ENCODE results near the gene ROR2. TPM values are rescaled to one million over a fixed set of nuclear protein-coding genes. Genes with fewer than 3 reads are reported as not detected.

The ROR2 gene
- total RNA-seq, 1 experiment from 2014 or later = 2.7 TPM

DNA sequence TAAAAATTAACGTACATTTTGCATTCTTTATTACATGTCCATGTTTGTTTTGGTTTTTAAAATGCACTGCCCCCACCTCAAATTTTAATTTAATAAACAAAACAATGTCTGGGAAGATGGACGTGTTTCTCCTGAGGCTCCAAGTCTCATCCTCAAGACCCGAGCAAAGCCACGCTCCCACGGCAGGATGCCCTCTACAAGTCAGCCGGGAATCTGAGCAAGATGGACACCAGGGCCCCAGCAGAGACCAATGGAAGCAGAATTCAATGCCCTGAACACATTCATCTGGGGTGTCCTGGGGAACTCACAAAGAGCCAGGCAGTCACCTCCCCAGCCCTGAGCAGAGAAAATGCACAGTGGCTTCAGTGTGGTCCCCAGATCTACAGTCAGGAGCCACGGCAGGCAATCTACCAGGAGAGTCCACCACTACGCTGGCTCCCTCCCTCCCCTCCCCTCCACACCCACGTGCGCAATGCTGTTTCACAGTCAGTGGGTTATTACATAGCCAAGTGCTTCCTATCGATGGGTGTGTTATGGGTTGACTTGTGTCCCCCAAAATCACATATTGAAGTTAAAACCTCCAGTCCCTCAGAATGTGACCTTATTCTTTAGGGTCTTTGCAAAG lies 129.8 kb downstream of the ROR2 start:
- Mint-ChIP-seq H3K27me3 (ENCODE audit: low read depth) (no peaks in the 10 kb centered on the region), H3K36me3 (ENCODE audit: insufficient read depth in 1 of 3, low read depth in 3 of 3) (peaks cover 0 to 7% (median 0%) of the 10 kb centered on the region in 3 experiments; a peak in 2 of 7 replicates), H3K4me3 (no peak overlapping the region), H3K4me1 (peaks cover 7 to 14% of the 10 kb centered on the region in 2 experiments), H3K27ac (no peak overlapping the region), H3K9me3 (peaks cover 7 to 8% of the 10 kb centered on the region in 2 experiments; a peak in 4 of 5 replicates)
- H4K5ac ChIP-seq (ENCODE audit: insufficient read length, low read depth, low read length) = no peak overlapping the region
- TF ChIP-seq CTCF (conservative IDR thresholded peaks at IDR 0.05) = no peak
- H3K79me2 ChIP-seq (ENCODE audit: insufficient read depth, low read length) = no peaks in the 10 kb centered on the region
- no peak overlapping the region for H2AK5ac ChIP-seq (ENCODE audit: insufficient read length, low read length)
- no peak overlapping the region for H2BK20ac ChIP-seq (ENCODE audit: low read depth, low read length, poor library complexity, severe bottlenecking)
- no peak overlapping the region for H2BK5ac ChIP-seq (ENCODE audit: insufficient read length, low read length)
- H2BK120ac ChIP-seq (ENCODE audit: low read depth, low read length, poor library complexity, severe bottlenecking) = no peak overlapping the region
- no peaks in the 10 kb centered on the region for H3K23me2 ChIP-seq (ENCODE audit: insufficient read length, low read depth, low read length, poor library complexity, severe bottlenecking)
- H3K9me3 ChIP-seq (ENCODE audit: control insufficient read depth, low read depth, low read length) = no peaks in the 10 kb centered on the region
- no peak overlapping the region for H4K8ac ChIP-seq (replicated peaks; ENCODE audit: insufficient read length, low read depth, low read length)
- H3K4ac ChIP-seq (ENCODE audit: low read depth, low read length) = no peak overlapping the region
- no peaks in the 10 kb centered on the region for H3K27me3 ChIP-seq (ENCODE audit: insufficient read depth, low read length)
- no peak overlapping the region for H3K27ac ChIP-seq (ENCODE audit: insufficient read length, low read depth, low read length)
- H3K23ac ChIP-seq (ENCODE audit: insufficient read length, low read depth, low read length) = no peak overlapping the region
- no peak overlapping the region for H3K14ac ChIP-seq (ENCODE audit: insufficient read depth, low read length)
- H3K4me2 ChIP-seq (ENCODE audit: insufficient read depth, insufficient read length, low read length) = no peak overlapping the region
- H4K20me1 ChIP-seq (ENCODE audit: control insufficient read depth, insufficient read depth, insufficient read length) = no peaks in the 10 kb centered on the region
- no peak overlapping the region for H3T11ph ChIP-seq (ENCODE audit: low read length)
- peaks cover 4% of the 10 kb centered on the region; the same call in 1 of the 2 replicates for H3K4me1 ChIP-seq (ENCODE audit: insufficient read depth, low read length)
- no peak overlapping the region for H3K56ac ChIP-seq (ENCODE audit: insufficient read length, low read depth, low read length)
- DNase-seq = no peak
- no peak overlapping the region for H3K18ac ChIP-seq (ENCODE audit: insufficient read length, low read depth, low read length)
- no peak overlapping the region for H2AFZ ChIP-seq (ENCODE audit: low read length)
- no peak overlapping the region for H2BK15ac ChIP-seq (ENCODE audit: low read depth, low read length)
- H3K79me1 ChIP-seq (ENCODE audit: insufficient read depth, low read depth, low read length, poor library complexity, severe bottlenecking) = no peaks in the 10 kb centered on the region
- H4K91ac ChIP-seq (ENCODE audit: insufficient read length, low read depth, low read length) = no peak overlapping the region
- no peak overlapping the region for H2BK12ac ChIP-seq (ENCODE audit: insufficient read length, low read depth, low read length)
- 100% methylated on average over 1 of the region's 11 CpGs for WGBS (ENCODE audit: extremely low coverage, insufficient read length, low lambda C conversion rate)
- no peak overlapping the region for H3K9ac ChIP-seq (ENCODE audit: extremely low read depth, insufficient read length, low read length)
